HG03108 (cell line): ENCODE results near the gene TMEM176A.

Experiments used
- ATAC-seq: cut with Tn5 transposase; IDR thresholded peaks from one replicate; pipeline ENCODE4 v1.9.1; 2021; ENCODE audit warnings: moderate library complexity; ENCODE audit not compliant: unreplicated experiment

The TMEM176A gene

GRCh38 chr7:150787321-150788281 is 13.0 kb upstream of the TMEM176A start:
- ATAC-seq: peak; percentile 68

GRCh38 chr7:150788474-150789269 is 11.9 kb upstream of the TMEM176A start:
- no peak for ATAC-seq

- no peak for ATAC-seq
Observed at GRCh38 chr7:150790416-150791075, 10.0 kb upstream of the TMEM176A start.

DNA sequence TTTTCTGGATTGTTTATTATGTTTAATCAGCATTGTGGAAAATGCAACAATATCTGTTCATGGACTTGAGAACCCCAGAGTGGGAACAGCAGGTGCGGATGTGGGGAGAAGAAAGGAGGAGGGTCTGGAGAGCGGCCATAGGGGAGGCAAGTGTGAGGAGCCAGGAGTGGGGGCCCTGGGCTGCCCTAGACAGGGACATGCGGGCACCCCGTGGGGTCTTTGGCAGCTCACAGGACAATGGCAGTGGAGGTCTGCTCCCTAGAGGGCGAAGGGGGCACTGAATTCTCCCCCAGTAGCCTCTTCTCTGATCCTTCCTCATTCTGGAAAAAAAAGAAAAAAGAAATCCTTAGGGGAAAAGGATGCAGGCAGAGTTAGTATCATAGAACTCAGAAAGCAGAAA is 9.3 kb upstream of the TMEM176A start:
- ATAC-seq: no peak

GRCh38 chr7:150791746-150792452 is 8.7 kb upstream of the TMEM176A start:
- no peak for ATAC-seq

GRCh38 chr7:150793569-150794238 is 6.9 kb upstream of the TMEM176A start:
- ATAC-seq: no peak

GRCh38 chr7:150797661-150798060 is 2.9 kb upstream of the TMEM176A start:
- ATAC-seq: no peak

- no peak for ATAC-seq
Observed at GRCh38 chr7:150799156-150799555, 1.4 kb upstream of the TMEM176A start.

- no peak for ATAC-seq
Observed at GRCh38 chr7:150799741-150800580, 608 bp upstream of the TMEM176A start, which contains the start of gene TMEM176B. Gene TMEM176B (minus strand): TSS chr7:150800364. CDS start chr7:150796569, 3,795 bp downstream.

DNA sequence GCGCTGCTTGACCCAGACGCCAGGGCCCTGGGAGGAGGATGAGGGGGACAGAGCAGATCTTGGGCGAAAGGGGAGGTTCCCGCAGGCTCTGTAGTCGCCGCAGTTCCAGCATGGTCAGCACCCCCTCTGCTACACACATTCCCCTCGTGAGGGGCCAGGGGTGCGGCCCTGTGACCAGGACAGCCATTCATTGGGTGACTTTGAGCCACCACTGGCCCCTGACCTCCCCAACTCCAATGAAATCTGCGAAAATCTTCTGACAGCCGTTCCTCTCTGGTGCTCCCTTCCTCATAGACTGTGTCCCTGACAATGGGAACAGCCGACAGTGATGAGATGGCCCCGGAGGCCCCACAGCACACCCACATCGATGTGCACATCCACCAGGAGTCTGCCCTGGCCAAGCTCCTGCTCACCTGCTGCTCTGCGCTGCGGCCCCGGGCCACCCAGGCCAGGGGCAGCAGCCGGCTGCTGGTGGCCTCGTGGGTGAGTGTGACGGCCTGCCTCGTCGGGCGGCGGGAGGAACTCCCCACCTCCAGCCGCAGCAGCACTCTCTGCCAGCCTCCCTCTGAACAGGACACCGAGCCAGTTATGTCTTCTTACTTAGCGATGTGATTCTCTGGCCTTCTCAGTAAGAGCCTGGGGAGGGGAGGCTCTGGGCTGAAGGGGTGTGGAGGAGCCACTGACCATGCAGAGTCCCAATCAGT is 825 bp downstream of the TMEM176A start:
- no peak for ATAC-seq

DNA sequence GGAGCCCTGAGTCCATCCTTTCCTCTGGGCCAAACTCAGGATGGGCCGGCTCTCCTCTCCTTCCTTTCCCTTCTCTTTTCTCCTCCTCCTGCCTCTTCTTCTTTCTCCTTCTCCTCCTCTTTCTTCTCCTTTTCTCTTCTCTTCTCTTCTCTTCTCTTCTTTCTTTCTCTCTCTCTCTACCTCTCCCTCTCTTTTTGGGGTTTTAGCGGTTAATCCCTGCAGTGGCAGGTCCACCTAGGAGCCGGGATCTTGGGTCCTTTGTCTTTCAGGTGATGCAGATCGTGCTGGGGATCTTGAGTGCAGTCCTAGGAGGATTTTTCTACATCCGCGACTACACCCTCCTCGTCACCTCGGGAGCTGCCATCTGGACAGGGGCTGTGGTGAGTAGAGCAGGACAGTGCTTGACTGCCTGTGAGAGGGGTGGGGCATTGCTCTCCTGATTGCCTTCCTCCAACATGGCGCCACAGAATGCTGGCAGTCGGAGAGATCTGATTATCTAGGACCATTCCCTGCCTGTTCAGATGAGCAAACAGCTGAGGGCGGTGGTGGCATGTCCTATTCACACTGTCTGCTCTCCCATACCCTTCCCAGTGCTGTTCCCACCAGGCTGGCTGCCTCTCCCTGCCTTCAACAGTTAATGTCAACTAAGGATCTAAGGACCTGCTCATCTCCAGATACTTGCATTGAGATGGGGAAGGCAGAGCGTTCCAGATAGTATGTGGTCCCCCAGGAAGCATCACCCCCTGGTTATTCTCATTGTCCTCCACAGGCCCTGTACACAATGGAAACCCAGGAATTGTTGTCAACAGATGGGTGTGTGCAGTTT is 1.6 kb downstream of the TMEM176A start:
- no peak for ATAC-seq

GRCh38 chr7:150803161-150803860 is 2.7 kb downstream of the TMEM176A start:
- ATAC-seq: no peak

DNA sequence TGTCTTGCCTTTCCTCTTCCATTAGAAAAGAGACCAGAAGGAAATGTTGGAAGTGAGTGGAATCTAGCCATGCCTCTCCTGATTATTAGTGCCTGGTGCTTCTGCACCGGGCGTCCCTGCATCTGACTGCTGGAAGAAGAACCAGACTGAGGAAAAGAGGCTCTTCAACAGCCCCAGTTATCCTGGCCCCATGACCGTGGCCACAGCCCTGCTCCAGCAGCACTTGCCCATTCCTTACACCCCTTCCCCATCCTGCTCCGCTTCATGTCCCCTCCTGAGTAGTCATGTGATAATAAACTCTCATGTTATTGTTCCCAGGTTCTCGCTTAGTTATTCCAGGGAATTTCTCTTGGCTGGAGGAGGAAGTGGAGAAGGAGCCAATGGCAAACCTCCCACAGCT is 4.2 kb downstream of the TMEM176A start:
- ATAC-seq: no peak

GRCh38 chr7:150805864-150806263 is 5.3 kb downstream of the TMEM176A start:
- no peak for ATAC-seq

GRCh38 chr7:150806454-150806853 is 5.9 kb downstream of the TMEM176A start:
- ATAC-seq: no peak

DNA sequence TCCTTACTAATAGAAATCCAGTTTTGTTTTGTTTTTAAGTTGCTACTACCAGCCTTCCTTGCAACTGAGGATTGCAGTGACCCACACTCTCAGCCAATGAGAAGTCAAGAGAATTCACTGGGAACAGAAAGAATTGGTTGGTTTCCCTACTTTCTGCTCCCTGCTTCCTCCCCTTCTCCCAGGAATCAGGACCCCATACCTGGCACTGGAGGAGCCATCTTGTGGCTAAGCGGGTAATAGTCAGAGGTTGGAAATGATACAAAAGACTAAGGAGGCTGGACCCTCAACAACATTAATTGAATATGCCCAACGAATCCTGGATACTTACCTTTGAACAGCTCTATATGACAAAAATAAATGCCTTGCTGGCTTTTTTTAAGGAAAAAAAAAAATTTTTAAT is 6.3 kb downstream of the TMEM176A start:
- no peak for ATAC-seq
